ENCODE measurements around the gene MORC2.

The MORC2 gene

GRCh38 chr22:30998329-30998728 is 29.8 kb upstream of the MORC2 start:
- no peak overlapping the region for H3K27ac ChIP-seq (ENCODE audit: low read length)
- no peaks in the 10 kb centered on the region for H3F3A ChIP-seq (ENCODE audit: insufficient read depth, low read length)
- H3K36me3 ChIP-seq (replicated peaks; ENCODE audit: insufficient read depth, low read length): no peaks in the 10 kb centered on the region
- no peak for TF ChIP-seq CTCF (IDR thresholded peaks at IDR 0.05; ENCODE audit: low read length)
- no peak overlapping the region for H3K4me2 ChIP-seq (ENCODE audit: low read depth, low read length)
- no peak overlapping the region for H3K9ac ChIP-seq (ENCODE audit: low read length)
- no peaks in the 10 kb centered on the region for H4K20me1 ChIP-seq (ENCODE audit: insufficient read depth, low read length)
- no peaks in the 10 kb centered on the region for H3K79me2 ChIP-seq (ENCODE audit: low read length)
- no peak overlapping the region for H3K4me3 ChIP-seq (ENCODE audit: low read length)
- DNase-seq: no peak
- H3K9me3 ChIP-seq (replicated peaks; ENCODE audit: insufficient read depth, low read length): no peaks in the 10 kb centered on the region
- no peaks in the 10 kb centered on the region for H3K4me1 ChIP-seq (ENCODE audit: low read length)
- no peaks in the 10 kb centered on the region for H3K27me3 ChIP-seq (replicated peaks; ENCODE audit: insufficient read depth, low read length)
- H3K9me2 ChIP-seq (replicated peaks; ENCODE audit: insufficient read depth, low read length): no peaks in the 10 kb centered on the region
- H2AFZ ChIP-seq (ENCODE audit: low read length): no peak overlapping the region

- no peak overlapping the region for H3K4me3 ChIP-seq (ENCODE audit: low read length)
- no peak overlapping the region for H3K4me2 ChIP-seq (ENCODE audit: low read depth, low read length)
- H3K9me3 ChIP-seq (replicated peaks; ENCODE audit: insufficient read depth, low read length): no peaks in the 10 kb centered on the region
- no peaks in the 10 kb centered on the region for H3K79me2 ChIP-seq (ENCODE audit: low read length)
- H3K9me2 ChIP-seq (replicated peaks; ENCODE audit: insufficient read depth, low read length): no peaks in the 10 kb centered on the region
- H3K36me3 ChIP-seq (replicated peaks; ENCODE audit: insufficient read depth, low read length): no peaks in the 10 kb centered on the region
- H3F3A ChIP-seq (ENCODE audit: insufficient read depth, low read length): no peaks in the 10 kb centered on the region
- no peaks in the 10 kb centered on the region for H3K27me3 ChIP-seq (replicated peaks; ENCODE audit: insufficient read depth, low read length)
- no peaks in the 10 kb centered on the region for H3K4me1 ChIP-seq (ENCODE audit: low read length)
- H2AFZ ChIP-seq (ENCODE audit: low read length): no peak overlapping the region
- no peak for TF ChIP-seq EZH2phosphoT487 (IDR thresholded peaks at IDR 0.05; ENCODE audit: low read length)
- no peak for TF ChIP-seq CTCF (IDR thresholded peaks at IDR 0.05; ENCODE audit: low read length)
- TF ChIP-seq EZH2 (optimal IDR thresholded peaks at IDR 0.05; ENCODE audit: low read depth, low read length): no peak
- DNase-seq: no peak
- H3K27ac ChIP-seq (ENCODE audit: low read length): no peak overlapping the region
- H4K20me1 ChIP-seq (ENCODE audit: insufficient read depth, low read length): no peaks in the 10 kb centered on the region
- H3K9ac ChIP-seq (ENCODE audit: low read length): no peak overlapping the region
Measured at GRCh38 chr22:30996462-30996861, 27.9 kb upstream of the MORC2 start.

GRCh38 chr22:30994960-30995359 is 26.4 kb upstream of the MORC2 start:
- Histone ChIP-seq H3K27me3 (replicated peaks; ENCODE audit: insufficient read depth, low read length) (no peaks in the 10 kb centered on the region), H3K36me3 (replicated peaks; ENCODE audit: insufficient read depth, low read length) (no peaks in the 10 kb centered on the region), H3K9ac (ENCODE audit: low read length) (no peak overlapping the region), H3K4me1 (ENCODE audit: low read length) (no peaks in the 10 kb centered on the region), H3K27ac (ENCODE audit: low read length) (no peak overlapping the region), H3K9me3 (replicated peaks; ENCODE audit: insufficient read depth, low read length) (no peaks in the 10 kb centered on the region), H3K4me3 (ENCODE audit: low read length) (no peak overlapping the region), H2AFZ (ENCODE audit: low read length) (no peak overlapping the region), H4K20me1 (ENCODE audit: insufficient read depth, low read length) (no peaks in the 10 kb centered on the region), H3K4me2 (ENCODE audit: low read depth, low read length) (no peak overlapping the region), H3F3A (ENCODE audit: insufficient read depth, low read length) (no peaks in the 10 kb centered on the region), H3K9me2 (replicated peaks; ENCODE audit: insufficient read depth, low read length) (no peaks in the 10 kb centered on the region), H3K79me2 (ENCODE audit: low read length) (no peaks in the 10 kb centered on the region)
- no peak for DNase-seq
- no peak for TF ChIP-seq EZH2phosphoT487 (IDR thresholded peaks at IDR 0.05; ENCODE audit: low read length)
- no peak for TF ChIP-seq CTCF (IDR thresholded peaks at IDR 0.05; ENCODE audit: low read length)
- no peak for TF ChIP-seq EZH2 (optimal IDR thresholded peaks at IDR 0.05; ENCODE audit: low read depth, low read length)

GRCh38 chr22:30992565-30992964 is 24.0 kb upstream of the MORC2 start:
- no peaks in the 10 kb centered on the region for H3F3A ChIP-seq (ENCODE audit: insufficient read depth, low read length)
- H3K4me2 ChIP-seq (ENCODE audit: low read depth, low read length): no peak overlapping the region
- H3K4me3 ChIP-seq (ENCODE audit: low read length): no peak overlapping the region
- no peaks in the 10 kb centered on the region for H4K20me1 ChIP-seq (ENCODE audit: insufficient read depth, low read length)
- TF ChIP-seq CTCF (IDR thresholded peaks at IDR 0.05; ENCODE audit: low read length) (no peak), EZH2 (optimal IDR thresholded peaks at IDR 0.05; ENCODE audit: low read depth, low read length) (no peak), EZH2phosphoT487 (IDR thresholded peaks at IDR 0.05; ENCODE audit: low read length) (no peak)
- no peak for DNase-seq
- H3K79me2 ChIP-seq (ENCODE audit: low read length): no peaks in the 10 kb centered on the region
- H3K27ac ChIP-seq (ENCODE audit: low read length): no peak overlapping the region
- H2AFZ ChIP-seq (ENCODE audit: low read length): no peak overlapping the region
- H3K9me3 ChIP-seq (replicated peaks; ENCODE audit: insufficient read depth, low read length): no peaks in the 10 kb centered on the region
- no peaks in the 10 kb centered on the region for H3K36me3 ChIP-seq (replicated peaks; ENCODE audit: insufficient read depth, low read length)
- no peaks in the 10 kb centered on the region for H3K27me3 ChIP-seq (replicated peaks; ENCODE audit: insufficient read depth, low read length)
- H3K9me2 ChIP-seq (replicated peaks; ENCODE audit: insufficient read depth, low read length): no peaks in the 10 kb centered on the region
- no peaks in the 10 kb centered on the region for H3K4me1 ChIP-seq (ENCODE audit: low read length)
- no peak overlapping the region for H3K9ac ChIP-seq (ENCODE audit: low read length)

Measured in MM.1S (cell line).